Measurements from ENCODE around the gene DCPS. TPM values are rescaled to one million over a fixed set of nuclear protein-coding genes. Genes with fewer than 3 reads are reported as not detected.

The DCPS gene
- total and polyA plus RNA-seq, 2 of the 4 experiments (the other 2 are of a cell fraction), result 19.7 to 34.8 TPM

- TF ChIP-seq SMC3 (IDR thresholded peaks at IDR 0.05; ENCODE audit: low read depth, low read length), result no peak
- TF ChIP-seq MXI1 (IDR thresholded peaks at IDR 0.05; ENCODE audit: borderline replicate concordance, low read depth, low read length), result no peak
- no peak for TF ChIP-seq USF2 (IDR thresholded peaks at IDR 0.05; ENCODE audit: low read depth, low read length)
- TF ChIP-seq, protein P1, sequence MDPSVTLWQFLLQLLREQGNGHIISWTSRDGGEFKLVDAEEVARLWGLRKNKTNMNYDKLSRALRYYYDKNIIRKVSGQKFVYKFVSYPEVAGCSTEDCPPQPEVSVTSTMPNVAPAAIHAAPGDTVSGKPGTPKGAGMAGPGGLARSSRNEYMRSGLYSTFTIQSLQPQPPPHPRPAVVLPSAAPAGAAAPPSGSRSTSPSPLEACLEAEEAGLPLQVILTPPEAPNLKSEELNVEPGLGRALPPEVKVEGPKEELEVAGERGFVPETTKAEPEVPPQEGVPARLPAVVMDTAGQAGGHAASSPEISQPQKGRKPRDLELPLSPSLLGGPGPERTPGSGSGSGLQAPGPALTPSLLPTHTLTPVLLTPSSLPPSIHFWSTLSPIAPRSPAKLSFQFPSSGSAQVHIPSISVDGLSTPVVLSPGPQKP (IDR thresholded peaks at IDR 0.05; ENCODE audit: borderline replicate concordance, low read depth, low read length), result no peak
- in situ Hi-C loops (cut with MboI; ENCODE audit: low sequenced_read_pairs), result no loop called here
Measured at GRCh38 chr11:126329644-126330211, 25.9 kb downstream of the DCPS start.

More at GRCh38 chr11:126329644-126330211, 25.9 kb downstream of the DCPS start:
- Histone ChIP-seq H3K4me3 (ENCODE audit: insufficient read depth, low read depth, low read length) (no peak overlapping the region), H4K8ac (ENCODE audit: low read depth in 2 of 2, low read length in 2 of 2) (no peak overlapping the region), H3K14ac (replicated peaks; ENCODE audit: low read depth, low read length) (no peak overlapping the region), H3K9ac (ENCODE audit: low read depth, low read length) (no peak overlapping the region), H2BK20ac (ENCODE audit: low read depth, low read length) (no peak overlapping the region), H3K4me2 (ENCODE audit: low read depth, low read length) (no peak overlapping the region), H3K9me1 (ENCODE audit: insufficient read depth, low read length) (peaks cover 12% of the 10 kb centered on the region), H4K20me1 (ENCODE audit: insufficient read depth, low read length) (peaks cover under 1% of the 10 kb centered on the region; the same call in 1 of the 2 replicates), H4K5ac (ENCODE audit: low read depth, low read length) (no peak overlapping the region), H3K18ac (ENCODE audit: low read depth, low read length) (no peak overlapping the region), H2AK9ac (replicated peaks; ENCODE audit: low read depth, low read length, poor library complexity) (no peak overlapping the region), H2BK120ac (ENCODE audit: low read depth, low read length) (no peak overlapping the region), H3K27ac (ENCODE audit: insufficient read depth, low read length) (no peak overlapping the region), H3K9me3 (ENCODE audit: control insufficient read depth, insufficient read depth, low read length) (no peaks in the 10 kb centered on the region), H3K56ac (ENCODE audit: extremely low read depth, insufficient read depth, low read length) (no peak overlapping the region), H4K91ac (ENCODE audit: insufficient read depth, low read depth, low read length) (no peak overlapping the region), H3K4ac (ENCODE audit: low read depth, low read length) (no peak overlapping the region), H2AK5ac (ENCODE audit: low read depth, low read length) (no peak overlapping the region), H2AFZ (replicated peaks; ENCODE audit: low read length, poor library complexity) (no peak overlapping the region), H3K27me3 (ENCODE audit: control insufficient read depth, insufficient read depth, low read length) (no peaks in the 10 kb centered on the region), H3K23ac (ENCODE audit: low read depth, low read length) (no peak overlapping the region), H2BK15ac (ENCODE audit: low read depth, low read length) (no peak overlapping the region), H3K36me3 (ENCODE audit: control insufficient read depth, insufficient read depth, low read length) (no peaks in the 10 kb centered on the region), H2BK5ac (ENCODE audit: low read depth, low read length, poor library complexity, severe bottlenecking) (no peak overlapping the region), H3K79me1 (ENCODE audit: low read depth in 1 of 2, low read length in 2 of 2) (peaks cover 0 to 7% of the 10 kb centered on the region in 2 experiments; a peak in 2 of 4 replicates), H3K4me1 (ENCODE audit: control insufficient read depth, insufficient read depth, low read length) (peaks cover 8% of the 10 kb centered on the region)
- ChIA-PET POLR2A (ENCODE audit: unreplicated experiment) (no interaction called here), CTCF (no interaction called here)
- dilution Hi-C loops (cut with HindIII; ENCODE audit: low sequenced_read_pairs, unreplicated experiment) (no loop called here), intact Hi-C loops (cut with micrococcal nuclease) (no loop called here)
- no CpG with 5 or more reads among the region's 11 CpGs for WGBS, 2 experiments (ENCODE audit: extremely low coverage in 2 of 2, insufficient read length in 1 of 2)
- BruUV-seq (replicated peaks), result no TSS peak
- no peak for ATAC-seq (ENCODE audit: low read depth)
- peak; percentile 17 for DNase-seq

Data from IMR-90 (cell line).